Left lobe of liver (tissue), 2 donors: ENCODE measurements around the gene CACNB2. TPM values are rescaled to one million over a fixed set of nuclear protein-coding genes. Genes with fewer than 3 reads are reported as not detected.
"Not testable (repeated sequence)": the region's sequence is repeated elsewhere in the genome, so short reads cannot be mapped to it uniquely, and the experiment has no call there.

Experiments used
- ATAC-seq: fragments of 200-7000 bp; cut with Tn5 transposase; one replicate; pipeline ENCODE4 v1.9.1; 2020; ENCODE audit warnings: mild to moderate bottlenecking, moderate library complexity
- DNase-seq: peaks from one replicate; pipeline ENCODE4 v3.0.0-alpha.2; 2020; ENCODE audit warnings: low spot score
- total RNA-seq: library from RNA; stranded (reverse); gene quantifications from one replicate; pipeline ENCODE4 v1.2.1, GENCODE V29; 2021
- donor health status: DM: no; HTN: no; CAD: no; lungs with moderate emphysema.
- donor health status: DM: no; HTN: yes; CAD: no.

The CACNB2 gene
- total RNA-seq, 1 donor from 2014 or later: 1.6 TPM

GRCh38 chr10:18551473-18551872, 411.2 kb downstream of the CACNB2 start:
- no peak for DNase-seq

GRCh38 chr10:18554479-18554878, 414.3 kb downstream of the CACNB2 start:
- DNase-seq: no peak
- no peak for ATAC-seq

More at GRCh38 chr10:18551473-18551872, 411.2 kb downstream of the CACNB2 start:
- no peak for ATAC-seq

- ATAC-seq (no peak), DNase-seq (no peak)
Observed at GRCh38 chr10:18556522-18557147, 416.4 kb downstream of the CACNB2 start.

GRCh38 chr10:18557960-18558359, 417.7 kb downstream of the CACNB2 start:
- DNase-seq (no peak), ATAC-seq (no peak)

- DNase-seq (no peak), ATAC-seq (no peak)
Observed at GRCh38 chr10:18561861-18562551, 421.8 kb downstream of the CACNB2 start.

- no peak for ATAC-seq
- no peak for DNase-seq
Observed at GRCh38 chr10:18563003-18563726, 422.9 kb downstream of the CACNB2 start.

GRCh38 chr10:18565006-18565405, 424.8 kb downstream of the CACNB2 start:
- no peak for DNase-seq
- no peak for ATAC-seq

- DNase-seq: no peak
- no peak for ATAC-seq
Observed at GRCh38 chr10:18566177-18566576, 426.0 kb downstream of the CACNB2 start.

GRCh38 chr10:18567343-18567856, 427.2 kb downstream of the CACNB2 start:
- ATAC-seq: no peak
- no peak for DNase-seq

GRCh38 chr10:18570386-18570785, 430.2 kb downstream of the CACNB2 start:
- not testable (repeated sequence) for DNase-seq, ATAC-seq

- no peak for DNase-seq
- ATAC-seq: no peak
Observed at GRCh38 chr10:18571076-18571475, 430.9 kb downstream of the CACNB2 start.

- no peak for DNase-seq
- no peak for ATAC-seq
Observed at GRCh38 chr10:18571780-18572179, 431.6 kb downstream of the CACNB2 start.

- DNase-seq (no peak), ATAC-seq (no peak)
Observed at GRCh38 chr10:18572959-18573561, 432.8 kb downstream of the CACNB2 start.

GRCh38 chr10:18576586-18576985, 436.4 kb downstream of the CACNB2 start:
- DNase-seq: no peak
- no peak for ATAC-seq

- no peak for DNase-seq
- ATAC-seq: no peak
Observed at GRCh38 chr10:18577823-18578685, 437.8 kb downstream of the CACNB2 start.

- no peak for ATAC-seq
Observed at GRCh38 chr10:18582803-18583202, 442.6 kb downstream of the CACNB2 start.

GRCh38 chr10:18583575-18584270, 443.5 kb downstream of the CACNB2 start:
- DNase-seq (no peak), ATAC-seq (no peak)

More at GRCh38 chr10:18582803-18583202, 442.6 kb downstream of the CACNB2 start:
- DNase-seq: no peak

GRCh38 chr10:18586637-18587036, 446.4 kb downstream of the CACNB2 start:
- DNase-seq, ATAC-seq: not testable (repeated sequence)

GRCh38 chr10:18591141-18591540, 450.9 kb downstream of the CACNB2 start:
- not testable (repeated sequence) for DNase-seq, ATAC-seq
